Osteoblast (primary cell): ENCODE data around the gene TBC1D24. TPM values are rescaled to one million over a fixed set of nuclear protein-coding genes. Genes with fewer than 3 reads are reported as not detected.

Source experiments
- DNase-seq: peaks from one replicate; pipeline ENCODE4 v3.0.0; 2011; ENCODE audit warnings: low spot score, mixed read lengths; ENCODE audit not compliant: insufficient read length; ENCODE audit errors: missing footprints
- H2AFZ ChIP-seq: 2 replicates; pipeline ENCODE4 v1.6.0; 2011; ENCODE audit warnings: mild to moderate bottlenecking, low read length
- H3K27ac ChIP-seq: 2 replicates; pipeline ENCODE4 v1.5.1; 2011; ENCODE audit warnings: mild to moderate bottlenecking, low read depth, low read length, moderate library complexity
- H3K27me3 ChIP-seq: 2 replicates; pipeline ENCODE4 v1.6.0; 2012; ENCODE audit warnings: mild to moderate bottlenecking, control low read depth, inconsistent platforms, low read length, moderate library complexity; ENCODE audit not compliant: insufficient read depth
- H3K36me3 ChIP-seq: 2 replicates; pipeline ENCODE4 v1.5.1; 2011; ENCODE audit warnings: mild to moderate bottlenecking, low read length, control low read depth, moderate library complexity; ENCODE audit not compliant: insufficient read depth
- H3K4me1 ChIP-seq: 2 replicates; pipeline ENCODE4 v1.5.1; 2011; ENCODE audit warnings: mild to moderate bottlenecking, low read length, control low read depth, moderate library complexity; ENCODE audit not compliant: insufficient read depth
- H3K4me2 ChIP-seq: 2 replicates; pipeline ENCODE4 v1.6.0; 2011; ENCODE audit warnings: mild to moderate bottlenecking, low read length; ENCODE audit not compliant: insufficient read depth
- H3K4me3 ChIP-seq: fragments of 200-600 bp; sonication (generic); 3 replicates; pipeline ENCODE4 v1.5.1; 2012; ENCODE audit warnings: mild to moderate bottlenecking, low read length, inconsistent platforms; ENCODE audit not compliant: insufficient read depth
- H3K79me2 ChIP-seq: 2 replicates; pipeline ENCODE4 v1.6.0; 2012; ENCODE audit warnings: mild to moderate bottlenecking, low read length, control low read depth, inconsistent platforms; ENCODE audit not compliant: insufficient read depth
- H3K9me3 ChIP-seq: 2 replicates; pipeline ENCODE4 v1.5.1; 2011; ENCODE audit warnings: low read depth, low read length, control low read depth
- H4K20me1 ChIP-seq: 2 replicates; pipeline ENCODE4 v1.6.0; 2012; ENCODE audit warnings: mild to moderate bottlenecking, low read length, control low read depth; ENCODE audit not compliant: insufficient read depth
- total RNA-seq: library from RNA; depleted of rRNA; stranded (reverse); fragments of >200 nt; gene quantifications from 2 replicates; pipeline ENCODE4 v1.2.3, GENCODE V29; 2012
- TF ChIP-seq, protein P1 (sequence below): IDR thresholded peaks from 2 replicates; pipeline ENCODE4 v1.5.1; 2011; ENCODE audit warnings: mild to moderate bottlenecking, low read depth, low read length, moderate library complexity; ENCODE audit errors: extremely low read depth

The TBC1D24 gene
- total RNA-seq, 1 donor, result 16.6 TPM

GRCh38 chr16:2456551-2457153 is 18.3 kb upstream of the TBC1D24 start:
- no peak overlapping the region for H3K27ac ChIP-seq
- no peak overlapping the region for H2AFZ ChIP-seq
- TF ChIP-seq, protein P1, sequence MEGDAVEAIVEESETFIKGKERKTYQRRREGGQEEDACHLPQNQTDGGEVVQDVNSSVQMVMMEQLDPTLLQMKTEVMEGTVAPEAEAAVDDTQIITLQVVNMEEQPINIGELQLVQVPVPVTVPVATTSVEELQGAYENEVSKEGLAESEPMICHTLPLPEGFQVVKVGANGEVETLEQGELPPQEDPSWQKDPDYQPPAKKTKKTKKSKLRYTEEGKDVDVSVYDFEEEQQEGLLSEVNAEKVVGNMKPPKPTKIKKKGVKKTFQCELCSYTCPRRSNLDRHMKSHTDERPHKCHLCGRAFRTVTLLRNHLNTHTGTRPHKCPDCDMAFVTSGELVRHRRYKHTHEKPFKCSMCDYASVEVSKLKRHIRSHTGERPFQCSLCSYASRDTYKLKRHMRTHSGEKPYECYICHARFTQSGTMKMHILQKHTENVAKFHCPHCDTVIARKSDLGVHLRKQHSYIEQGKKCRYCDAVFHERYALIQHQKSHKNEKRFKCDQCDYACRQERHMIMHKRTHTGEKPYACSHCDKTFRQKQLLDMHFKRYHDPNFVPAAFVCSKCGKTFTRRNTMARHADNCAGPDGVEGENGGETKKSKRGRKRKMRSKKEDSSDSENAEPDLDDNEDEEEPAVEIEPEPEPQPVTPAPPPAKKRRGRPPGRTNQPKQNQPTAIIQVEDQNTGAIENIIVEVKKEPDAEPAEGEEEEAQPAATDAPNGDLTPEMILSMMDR, result no peak
- no peaks in the 10 kb centered on the region for H3K79me2 ChIP-seq
- H3K27me3 ChIP-seq, result no peaks in the 10 kb centered on the region
- H3K4me2 ChIP-seq, result no peak overlapping the region
- H3K4me1 ChIP-seq, result peaks cover 8% of the 10 kb centered on the region
- no peaks in the 10 kb centered on the region for H4K20me1 ChIP-seq
- H3K9me3 ChIP-seq, result no peaks in the 10 kb centered on the region
- peaks cover 40% of the 10 kb centered on the region for H3K36me3 ChIP-seq
- no peak overlapping the region for H3K4me3 ChIP-seq
- DNase-seq, result peak; percentile 51

DNA sequence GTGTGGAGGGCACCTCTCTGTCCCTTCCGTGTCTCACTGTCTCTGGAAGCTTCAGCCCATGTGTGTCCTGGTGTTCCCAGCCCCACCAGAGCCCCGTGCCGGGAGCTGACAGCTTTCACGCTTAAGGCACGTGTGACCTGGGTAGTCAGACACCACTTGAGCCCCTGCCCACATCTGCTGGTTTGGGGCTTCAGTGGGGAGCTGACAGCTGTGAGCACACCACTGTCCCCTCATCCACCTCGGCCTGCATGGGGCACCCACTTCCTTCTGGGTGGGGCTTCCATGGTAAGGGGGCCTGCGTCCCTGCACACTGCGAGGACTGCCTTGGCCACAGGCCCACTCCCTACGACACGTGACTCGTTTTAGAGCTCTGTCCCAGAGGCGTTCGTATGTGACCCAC is 17.7 kb upstream of the TBC1D24 start:
- no peaks in the 10 kb centered on the region for H3K79me2 ChIP-seq
- H3K36me3 ChIP-seq, result peaks cover 34% of the 10 kb centered on the region
- no peak overlapping the region for H2AFZ ChIP-seq
- no peaks in the 10 kb centered on the region for H3K27me3 ChIP-seq
- TF ChIP-seq, protein P1, result no peak
- H3K4me2 ChIP-seq, result no peak overlapping the region
- no peaks in the 10 kb centered on the region for H3K9me3 ChIP-seq
- no peak overlapping the region for H3K4me3 ChIP-seq
- H4K20me1 ChIP-seq, result no peaks in the 10 kb centered on the region
- peaks cover 8% of the 10 kb centered on the region for H3K4me1 ChIP-seq
- no peak overlapping the region for H3K27ac ChIP-seq
- DNase-seq, result no peak

DNA sequence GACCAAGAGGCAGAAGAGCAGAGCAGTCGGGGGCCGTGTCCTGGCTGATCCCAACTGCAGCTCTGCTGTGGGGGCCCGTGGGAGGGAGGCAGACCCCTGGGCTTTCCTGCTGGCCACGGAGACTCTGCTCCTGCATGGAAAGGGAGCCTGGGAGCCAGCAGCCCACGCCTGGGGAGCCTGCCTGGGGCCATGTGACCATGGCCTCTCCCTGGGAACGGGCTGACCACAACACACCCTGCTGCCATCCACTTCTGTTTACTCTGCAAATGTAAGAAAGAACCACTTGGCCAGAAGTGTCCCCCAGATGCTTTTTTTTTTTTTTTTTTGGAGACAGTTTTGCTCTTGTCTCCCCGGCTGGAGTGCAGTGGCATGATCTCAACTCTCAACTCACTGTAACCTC is 17.0 kb upstream of the TBC1D24 start:
- no peaks in the 10 kb centered on the region for H3K79me2 ChIP-seq
- DNase-seq, result peak; percentile 82
- H3K9me3 ChIP-seq, result no peaks in the 10 kb centered on the region
- TF ChIP-seq, protein P1, result no peak
- no peak overlapping the region for H3K27ac ChIP-seq
- H3K4me3 ChIP-seq, result no peak overlapping the region
- H3K4me2 ChIP-seq, result no peak overlapping the region
- peaks cover 8% of the 10 kb centered on the region for H3K4me1 ChIP-seq
- H3K27me3 ChIP-seq, result no peaks in the 10 kb centered on the region
- peaks cover 28% of the 10 kb centered on the region for H3K36me3 ChIP-seq
- H2AFZ ChIP-seq, result no peak overlapping the region
- no peaks in the 10 kb centered on the region for H4K20me1 ChIP-seq

DNA sequence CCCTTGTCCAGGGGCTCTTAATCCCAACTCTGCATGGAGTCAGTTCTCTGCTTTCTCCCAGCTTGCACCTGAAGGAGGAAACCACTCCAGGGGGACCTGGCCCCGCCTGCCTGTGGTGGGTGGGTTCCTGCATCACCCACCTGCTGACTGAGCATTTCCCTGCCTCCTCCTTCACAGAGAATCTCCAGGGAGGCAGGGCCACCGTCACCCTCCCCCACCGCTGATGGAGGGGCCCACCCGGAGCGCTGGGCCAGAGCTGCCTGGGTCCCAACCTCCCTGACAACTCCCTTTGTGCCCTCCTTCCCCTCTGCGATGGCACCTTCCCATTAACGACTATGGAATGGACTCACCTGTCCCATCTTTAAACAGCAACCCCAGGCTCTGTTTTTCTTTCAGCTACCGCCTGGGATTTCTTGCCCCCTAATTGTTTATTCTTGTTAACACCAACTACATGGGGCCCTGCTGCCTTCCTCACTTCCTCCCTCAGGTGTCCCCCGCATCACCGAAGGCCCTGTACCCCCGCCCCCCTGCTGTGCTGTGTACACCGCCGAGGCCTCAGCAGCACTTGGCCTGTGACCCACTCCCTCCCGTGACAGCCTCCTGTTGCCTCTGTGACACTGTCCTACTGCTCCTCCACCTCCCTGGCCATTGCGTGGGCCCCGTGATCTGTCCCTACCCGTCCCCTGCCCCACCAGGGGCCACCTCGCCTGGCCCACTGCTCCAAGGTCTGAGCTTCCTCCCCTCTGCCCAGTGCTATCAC is 15.9 kb upstream of the TBC1D24 start:
- Histone ChIP-seq H3K4me3 (peak overlapping the region; percentile 81), H3K4me1 (peaks cover 8% of the 10 kb centered on the region), H3K4me2 (peak overlapping the region; percentile 97), H3K9me3 (no peaks in the 10 kb centered on the region), H3K27ac (peak overlapping the region; percentile 58), H4K20me1 (no peaks in the 10 kb centered on the region), H3K79me2 (no peaks in the 10 kb centered on the region), H2AFZ (peak overlapping the region; percentile 90), H3K27me3 (no peaks in the 10 kb centered on the region), H3K36me3 (peaks cover 26% of the 10 kb centered on the region)
- DNase-seq, result peak; percentile 86
- TF ChIP-seq, protein P1, result no peak
